Subcutaneous adipose tissue (tissue), 4 donors: Measurements from ENCODE around the gene AGTRAP. TPM values are rescaled to one million over a fixed set of nuclear protein-coding genes. Genes with fewer than 3 reads are reported as not detected.

Source experiments
- total RNA-seq, 4 donors: library from RNA; depleted of rRNA; stranded (reverse); fragments of >200 nt; gene quantifications; one replicate each; pipeline ENCODE4 v1.1.0, GENCODE V29; 2016
- TF ChIP-seq, protein P1 (sequence below): fragments of 450-650 bp; IDR thresholded peaks from one replicate; pipeline ENCODE4 v1.5.1; 2016; ENCODE audit warnings: low read depth, mild to moderate bottlenecking, control low read depth, antibody characterized with exemption, moderate library complexity

AGTRAP gene
- total RNA-seq, 4 donors from 2014 or later = 22.0 to 82.3 (median 58.3) TPM

DNA sequence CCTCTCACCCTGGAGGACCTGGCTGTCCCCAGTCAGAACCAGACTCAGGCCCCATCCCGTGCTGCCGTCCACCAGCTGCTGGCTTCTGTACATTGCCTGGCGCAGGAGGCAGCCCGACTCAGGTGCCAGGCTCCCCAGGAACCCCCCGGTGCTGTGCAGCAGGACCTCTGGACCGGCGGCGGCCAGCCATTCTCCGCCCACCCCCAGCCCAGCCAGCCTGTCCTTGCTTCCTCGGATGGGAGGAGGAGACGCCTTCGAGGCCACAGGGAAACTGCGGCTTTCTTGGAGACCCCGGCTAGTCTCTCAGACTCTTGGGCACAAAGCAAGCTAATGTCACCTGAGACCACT lies 30.5 kb downstream of the AGTRAP start:
- TF ChIP-seq, protein P1, sequence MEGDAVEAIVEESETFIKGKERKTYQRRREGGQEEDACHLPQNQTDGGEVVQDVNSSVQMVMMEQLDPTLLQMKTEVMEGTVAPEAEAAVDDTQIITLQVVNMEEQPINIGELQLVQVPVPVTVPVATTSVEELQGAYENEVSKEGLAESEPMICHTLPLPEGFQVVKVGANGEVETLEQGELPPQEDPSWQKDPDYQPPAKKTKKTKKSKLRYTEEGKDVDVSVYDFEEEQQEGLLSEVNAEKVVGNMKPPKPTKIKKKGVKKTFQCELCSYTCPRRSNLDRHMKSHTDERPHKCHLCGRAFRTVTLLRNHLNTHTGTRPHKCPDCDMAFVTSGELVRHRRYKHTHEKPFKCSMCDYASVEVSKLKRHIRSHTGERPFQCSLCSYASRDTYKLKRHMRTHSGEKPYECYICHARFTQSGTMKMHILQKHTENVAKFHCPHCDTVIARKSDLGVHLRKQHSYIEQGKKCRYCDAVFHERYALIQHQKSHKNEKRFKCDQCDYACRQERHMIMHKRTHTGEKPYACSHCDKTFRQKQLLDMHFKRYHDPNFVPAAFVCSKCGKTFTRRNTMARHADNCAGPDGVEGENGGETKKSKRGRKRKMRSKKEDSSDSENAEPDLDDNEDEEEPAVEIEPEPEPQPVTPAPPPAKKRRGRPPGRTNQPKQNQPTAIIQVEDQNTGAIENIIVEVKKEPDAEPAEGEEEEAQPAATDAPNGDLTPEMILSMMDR = no peak

DNA sequence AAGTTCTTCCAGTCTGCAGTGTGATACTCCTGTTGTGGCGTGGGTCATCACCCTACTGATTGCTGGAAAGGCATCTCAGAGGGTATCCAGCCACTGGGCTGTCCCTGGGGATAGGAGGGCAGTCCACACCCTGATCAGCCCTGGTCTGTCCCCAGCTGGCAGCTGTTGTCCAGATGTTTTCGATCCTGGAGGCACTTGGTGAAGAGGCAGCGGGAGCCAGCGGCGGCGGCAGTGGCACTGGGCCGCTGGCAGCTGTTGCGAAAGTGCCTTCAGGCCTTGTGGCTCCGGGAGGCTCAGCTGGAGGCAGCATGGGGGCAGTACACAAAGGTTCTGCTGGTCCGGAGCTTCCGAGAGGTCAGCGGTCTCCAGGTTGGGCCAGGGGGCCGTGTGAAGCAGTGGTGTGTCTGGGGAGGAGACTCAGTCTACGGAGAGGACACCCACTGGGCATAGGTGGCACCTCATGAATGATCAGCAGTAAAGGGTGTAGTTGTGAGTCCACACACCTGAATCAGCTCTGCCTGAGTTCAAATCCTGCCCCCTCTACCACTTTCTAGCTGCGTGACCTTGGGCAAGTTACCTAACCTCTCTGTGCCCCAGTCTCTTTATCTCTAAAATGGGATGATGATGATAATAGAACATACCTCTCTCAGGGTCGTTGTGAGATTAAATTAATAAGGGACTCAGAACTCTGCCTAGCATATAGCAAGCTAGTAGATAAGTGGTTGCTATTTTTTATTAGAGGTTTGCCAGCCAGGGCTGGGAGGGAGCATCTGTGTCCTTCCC lies 32.2 kb downstream of the AGTRAP start:
- TF ChIP-seq, protein P1 = no peak

DNA sequence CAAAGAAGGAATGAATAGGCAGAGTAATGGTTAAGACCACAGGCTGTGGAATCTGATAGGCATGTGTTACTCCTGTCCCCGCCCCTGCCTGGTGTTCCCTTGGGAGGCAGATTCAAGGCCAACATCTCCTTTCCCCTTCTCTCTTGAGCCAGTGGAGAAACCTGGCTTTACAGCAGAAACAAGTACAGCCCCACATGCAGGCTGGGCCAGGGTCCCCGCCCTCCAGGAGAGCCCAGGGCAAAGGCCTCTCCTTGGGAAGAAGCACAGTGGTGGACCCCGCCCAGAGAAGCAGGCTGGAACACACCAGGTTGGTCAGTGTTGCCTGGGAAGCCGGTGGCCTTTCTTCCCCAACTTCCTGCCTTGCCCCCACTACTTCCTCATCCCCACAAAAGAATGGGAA lies 32.9 kb downstream of the AGTRAP start:
- TF ChIP-seq, protein P1 = no peak

DNA sequence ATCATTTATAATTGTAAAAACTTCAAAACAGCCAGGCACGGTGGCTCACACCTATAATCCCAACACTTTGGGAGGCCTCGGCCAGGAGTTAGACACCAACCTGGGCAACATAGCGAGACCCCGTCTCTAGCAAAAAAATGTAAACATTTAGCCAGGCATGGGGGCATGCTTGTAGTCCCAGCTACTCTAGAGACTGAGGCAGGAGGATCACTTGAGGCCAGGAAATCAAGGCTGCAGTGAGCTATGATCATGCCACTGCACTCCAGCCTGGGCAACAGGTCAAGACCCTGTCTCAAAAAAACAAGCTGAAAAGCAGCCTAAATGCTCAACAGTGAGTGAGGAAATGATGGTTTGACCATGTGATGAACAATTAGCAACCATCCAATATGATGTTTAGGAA lies 33.3 kb downstream of the AGTRAP start:
- TF ChIP-seq, protein P1 = no peak

DNA sequence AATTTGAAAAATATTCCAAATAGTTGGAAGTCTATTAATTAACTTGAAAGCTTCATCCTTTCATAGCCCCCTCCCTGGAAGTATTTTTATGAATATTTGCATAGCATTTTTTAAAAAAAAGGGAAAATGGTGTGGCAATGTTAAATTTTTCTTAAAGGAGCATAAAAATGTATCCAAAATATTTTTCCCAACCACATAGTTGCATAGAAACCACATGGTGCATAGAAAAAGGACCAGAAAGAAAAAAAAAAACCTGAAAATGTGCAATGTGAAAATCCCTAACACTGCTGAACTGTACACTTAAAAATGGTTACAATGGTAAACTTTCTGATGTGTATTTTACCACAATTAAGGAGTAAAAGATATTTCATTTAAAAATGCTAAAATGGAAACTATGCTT lies 34.1 kb downstream of the AGTRAP start:
- TF ChIP-seq, protein P1 = no peak

DNA sequence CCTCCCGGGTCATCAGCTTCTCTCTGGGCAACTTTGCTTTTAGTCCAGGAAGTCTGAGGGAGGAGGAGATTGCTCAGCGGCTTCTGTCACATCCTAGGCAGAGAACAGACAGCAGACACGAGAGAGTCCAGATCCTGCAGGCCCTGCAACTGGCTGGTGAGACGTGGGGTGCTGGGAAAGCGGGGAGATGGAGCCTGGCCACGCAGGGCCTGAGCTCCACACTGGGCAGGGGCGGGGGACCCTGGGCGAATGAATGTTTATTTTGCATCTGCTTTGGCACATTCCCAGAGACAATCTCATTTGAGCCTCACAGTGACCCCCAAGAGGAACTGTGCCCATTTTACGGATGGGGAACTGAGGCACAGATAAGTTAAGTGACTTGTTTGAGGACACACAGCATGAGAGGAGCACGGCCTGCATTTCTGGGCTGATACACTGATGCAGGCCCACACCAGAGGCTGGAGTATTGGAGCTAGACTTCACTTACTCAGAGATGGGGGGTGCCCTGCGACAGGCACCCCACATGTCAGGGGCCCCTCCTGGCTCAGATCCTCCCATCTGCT lies 35.6 kb downstream of the AGTRAP start:
- TF ChIP-seq, protein P1 = no peak

DNA sequence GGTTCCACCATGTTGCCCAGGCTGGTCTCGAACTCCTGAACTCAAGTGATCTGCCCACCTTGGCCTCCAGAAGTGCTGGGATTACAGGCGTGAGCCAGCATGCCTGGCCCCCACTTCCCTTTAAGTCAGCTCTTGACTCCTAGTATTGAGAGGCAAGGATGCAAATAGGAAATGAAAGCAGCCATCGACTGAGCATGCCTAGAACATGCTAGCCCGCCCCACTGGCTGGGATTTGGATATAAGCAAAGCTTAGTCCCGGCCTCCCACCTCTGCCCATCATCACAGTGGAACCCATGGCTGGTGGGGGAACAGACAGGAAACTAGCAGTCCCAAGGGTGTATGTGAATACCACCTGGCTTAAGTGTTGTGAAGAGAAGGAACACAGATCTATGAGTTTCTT lies 36.5 kb downstream of the AGTRAP start:
- TF ChIP-seq, protein P1 = no peak
